OCI-LY3 (cell line): ENCODE results near the gene ZNF343.
"Not testable (repeated sequence)": the region's sequence is repeated elsewhere in the genome, so short reads cannot be mapped to it uniquely, and the experiment has no call there.

Experiments used
- H2AFZ ChIP-seq: fragments of 200-600, 300-600 bp; shearing (Covaris generic); 2 replicates; pipeline ENCODE4 v1.6.0; 2014; ENCODE audit warnings: antibody characterized with exemption, low read depth, low read length
- H3K27ac ChIP-seq: fragments of 200-600, 300-600 bp; sonication (generic); 2 replicates; pipeline ENCODE4 v1.5.1; 2014; ENCODE audit warnings: mild to moderate bottlenecking, low read length, moderate library complexity, mixed read lengths
- H3K27me3 ChIP-seq: fragments of 200-600, 300-600 bp; sonication (generic); 2 replicates; pipeline ENCODE4 v1.6.1; 2014; ENCODE audit warnings: low read depth, low read length, mixed read lengths
- H3K36me3 ChIP-seq: fragments of 200-600, 300-600 bp; sonication (generic); replicated peaks from 2 replicates; pipeline ENCODE3; 2014; ENCODE audit warnings: low read depth, low read length, mixed read lengths
- H3K4me1 ChIP-seq: fragments of 300-600, 200-600 bp; sonication (generic); 2 replicates; pipeline ENCODE4 v1.6.1; 2014; ENCODE audit warnings: low read length, mixed read lengths
- H3K4me2 ChIP-seq: fragments of 200-600, 300-600 bp; sonication (generic); 2 replicates; pipeline ENCODE4 v1.6.1; 2014; ENCODE audit warnings: low read length, mixed read lengths
- H3K4me3 ChIP-seq: fragments of 300-600, 200-600 bp; sonication (generic); 2 replicates; pipeline ENCODE4 v1.5.1; 2014; ENCODE audit warnings: antibody characterized with exemption, mild to moderate bottlenecking, low read length, moderate library complexity
- H3K79me2 ChIP-seq: fragments of 300-600, 200-600 bp; shearing (Covaris generic); 2 replicates; pipeline ENCODE4 v1.6.1; 2014; ENCODE audit warnings: mild to moderate bottlenecking, low read length, mixed read lengths
- H3K9ac ChIP-seq: fragments of 300-600, 200-600 bp; shearing (Covaris generic); 2 replicates; pipeline ENCODE4 v1.6.0; 2014; ENCODE audit warnings: mild to moderate bottlenecking, low read length, moderate library complexity
- H3K9me3 ChIP-seq: fragments of 200-600, 300-600 bp; shearing (Covaris generic); 2 replicates; pipeline ENCODE4 v1.6.1; 2014; ENCODE audit warnings: low read length, mixed read lengths; ENCODE audit not compliant: insufficient read depth
- H4K20me1 ChIP-seq: fragments of 200-600, 300-600 bp; sonication (generic); 2 replicates; pipeline ENCODE4 v1.6.1; 2016; ENCODE audit warnings: low read length, mixed read lengths; ENCODE audit not compliant: insufficient read depth
- EZH2phosphoT487 ChIP-seq: fragments of 200-600 bp; shearing (Covaris generic); IDR thresholded peaks from 2 replicates; pipeline ENCODE4 v1.6.1; 2018; ENCODE audit warnings: antibody characterized with exemption, mixed run types, low read depth
- TF ChIP-seq, protein P1 (sequence below): fragments of 200-600, 300-600 bp; sonication (generic); IDR thresholded peaks from 2 replicates; pipeline ENCODE4 v1.5.1; 2014; ENCODE audit warnings: antibody characterized with exemption, low read length, low read depth

The ZNF343 gene

DNA sequence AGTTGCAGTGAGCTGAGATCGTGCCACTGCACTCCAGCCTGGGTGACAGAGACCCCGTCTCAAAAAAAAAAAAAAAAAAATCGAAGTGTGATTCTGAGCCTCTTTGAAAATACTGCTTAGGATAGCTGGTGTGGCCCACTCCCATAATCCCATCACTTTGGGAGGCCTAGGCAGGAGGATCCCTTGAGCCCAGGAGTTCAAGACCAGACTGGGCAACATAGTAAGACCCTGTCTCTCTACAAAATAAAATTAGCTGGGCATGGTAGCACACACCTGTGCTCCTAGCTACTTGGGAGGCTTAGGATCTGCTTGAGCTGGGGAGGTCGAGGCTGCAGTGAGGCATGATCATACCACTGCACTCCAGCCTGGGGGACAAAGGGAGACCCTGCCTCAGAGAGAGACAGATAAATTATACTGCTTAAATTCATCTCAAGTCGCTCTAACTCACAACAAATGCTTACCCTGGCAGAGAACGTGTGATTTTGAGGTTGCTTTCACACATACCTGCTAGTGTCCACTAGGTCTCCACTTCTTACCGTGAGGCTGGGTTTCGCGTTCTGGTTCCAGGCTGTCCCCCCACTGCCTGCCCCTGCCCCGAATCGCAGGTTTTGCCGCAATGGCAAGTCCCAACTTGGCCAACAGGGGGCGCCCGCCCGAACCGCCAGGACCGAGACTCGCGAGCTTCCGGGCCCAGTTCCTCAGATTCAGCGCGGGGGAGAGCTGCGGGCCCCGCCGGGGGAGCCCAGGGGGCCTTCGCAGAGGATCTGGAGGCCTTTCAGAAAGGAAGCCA lies 15.4 kb upstream of the ZNF343 start:
- Histone ChIP-seq H3K9me3 (no peaks in the 10 kb centered on the region), H3K4me1 (peaks cover 8% of the 10 kb centered on the region; the same call in 1 of the 2 replicates), H3K27ac (peak overlapping the region; percentile 16; the same call in 1 of the 2 replicates), H3K27me3 (peaks cover 24% of the 10 kb centered on the region), H3K36me3 (no peaks in the 10 kb centered on the region), H2AFZ (peak overlapping the region; percentile 70), H3K79me2 (no peaks in the 10 kb centered on the region), H3K4me3 (peak overlapping the region; percentile 77), H3K4me2 (peak overlapping the region; percentile 83), H4K20me1 (no peaks in the 10 kb centered on the region), H3K9ac (peak overlapping the region; percentile 78)
- TF ChIP-seq, protein P1, sequence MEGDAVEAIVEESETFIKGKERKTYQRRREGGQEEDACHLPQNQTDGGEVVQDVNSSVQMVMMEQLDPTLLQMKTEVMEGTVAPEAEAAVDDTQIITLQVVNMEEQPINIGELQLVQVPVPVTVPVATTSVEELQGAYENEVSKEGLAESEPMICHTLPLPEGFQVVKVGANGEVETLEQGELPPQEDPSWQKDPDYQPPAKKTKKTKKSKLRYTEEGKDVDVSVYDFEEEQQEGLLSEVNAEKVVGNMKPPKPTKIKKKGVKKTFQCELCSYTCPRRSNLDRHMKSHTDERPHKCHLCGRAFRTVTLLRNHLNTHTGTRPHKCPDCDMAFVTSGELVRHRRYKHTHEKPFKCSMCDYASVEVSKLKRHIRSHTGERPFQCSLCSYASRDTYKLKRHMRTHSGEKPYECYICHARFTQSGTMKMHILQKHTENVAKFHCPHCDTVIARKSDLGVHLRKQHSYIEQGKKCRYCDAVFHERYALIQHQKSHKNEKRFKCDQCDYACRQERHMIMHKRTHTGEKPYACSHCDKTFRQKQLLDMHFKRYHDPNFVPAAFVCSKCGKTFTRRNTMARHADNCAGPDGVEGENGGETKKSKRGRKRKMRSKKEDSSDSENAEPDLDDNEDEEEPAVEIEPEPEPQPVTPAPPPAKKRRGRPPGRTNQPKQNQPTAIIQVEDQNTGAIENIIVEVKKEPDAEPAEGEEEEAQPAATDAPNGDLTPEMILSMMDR: peak; percentile 97
- no peak for TF ChIP-seq EZH2phosphoT487

DNA sequence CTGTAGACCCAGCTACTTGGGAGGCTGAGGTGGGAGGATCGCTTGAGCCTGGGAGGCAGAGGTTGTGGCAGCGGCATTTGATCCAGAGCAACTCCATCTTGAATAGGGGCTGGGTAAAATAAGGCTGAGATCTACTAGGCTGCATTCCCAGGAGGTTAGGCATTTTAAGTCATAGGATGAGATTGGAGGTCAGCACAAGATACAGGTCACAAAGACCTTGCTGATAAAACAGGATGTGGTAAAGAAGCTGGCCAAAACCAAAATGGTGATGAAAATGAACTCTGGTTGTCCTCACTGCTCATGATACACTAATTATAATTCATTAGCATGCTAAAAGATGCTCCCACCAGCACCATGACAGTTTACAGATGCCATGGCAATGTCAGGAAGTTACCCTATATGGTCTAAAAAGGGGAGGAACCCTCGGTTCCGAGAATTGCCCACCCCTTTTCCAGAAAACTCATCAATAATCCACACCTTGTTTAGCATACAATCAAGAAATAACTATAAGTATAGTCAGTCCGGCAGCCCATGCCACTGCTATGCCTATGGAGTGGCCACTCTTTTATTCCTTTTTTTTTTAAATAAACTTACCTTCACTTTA lies 14.2 kb upstream of the ZNF343 start:
- H3K27me3 ChIP-seq: peaks cover 24% of the 10 kb centered on the region
- H4K20me1 ChIP-seq, H3K79me2 ChIP-seq: not testable (repeated sequence)

DNA sequence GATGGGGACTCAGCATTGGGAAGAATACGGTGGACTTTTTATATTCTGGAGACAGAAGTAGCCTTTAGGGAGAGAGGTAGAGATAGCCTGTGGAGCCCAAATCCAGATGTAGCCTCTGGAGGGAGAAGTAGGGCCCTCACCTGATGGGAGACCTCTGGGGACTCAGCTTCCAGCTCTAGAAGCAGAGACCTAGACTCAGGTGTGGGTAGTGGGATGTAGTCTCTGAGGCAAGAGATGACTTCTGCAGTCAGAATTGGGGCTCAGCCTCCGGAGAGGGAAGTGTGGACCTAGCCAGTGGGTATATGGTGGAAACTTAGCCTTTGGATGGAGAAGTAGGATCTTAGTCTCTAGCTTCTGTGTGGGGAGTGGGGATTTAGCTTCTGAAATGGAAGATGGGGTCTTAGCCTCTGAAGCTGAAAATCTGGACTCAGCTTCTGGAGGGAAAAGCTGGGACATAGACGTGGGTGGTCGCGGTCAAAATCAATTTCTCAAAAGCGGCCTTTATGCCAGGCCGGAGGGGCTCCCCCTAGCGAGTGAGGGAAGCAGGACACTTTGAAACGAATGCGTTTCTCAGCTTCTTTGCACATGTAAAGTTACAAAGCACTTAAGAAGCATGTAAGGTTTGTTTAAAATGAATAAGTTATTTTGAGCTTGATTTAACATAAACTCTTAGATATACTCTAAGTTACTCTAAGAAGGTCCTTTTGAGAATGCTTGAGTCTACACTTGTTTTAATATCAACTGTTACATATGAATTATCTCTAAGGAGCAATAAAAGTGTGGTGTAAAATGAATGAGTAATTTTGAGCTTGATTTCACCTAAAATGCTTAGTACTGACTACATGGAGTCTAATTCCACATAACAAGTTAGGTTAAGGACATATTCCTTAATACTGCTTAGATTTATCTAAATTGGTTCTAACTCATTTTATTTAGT lies 12.9 kb upstream of the ZNF343 start:
- Histone ChIP-seq H3K79me2 (no peaks in the 10 kb centered on the region), H3K27me3 (peaks cover 18% of the 10 kb centered on the region), H3K9ac (no peak overlapping the region), H4K20me1 (no peaks in the 10 kb centered on the region), H3K4me1 (peaks cover 8% of the 10 kb centered on the region; the same call in 1 of the 2 replicates), H2AFZ (peak overlapping the region; percentile 90), H3K9me3 (no peaks in the 10 kb centered on the region), H3K4me2 (peak overlapping the region; percentile 46), H3K27ac (no peak overlapping the region), H3K4me3 (peak overlapping the region; percentile 13; the same call in 1 of the 2 replicates), H3K36me3 (no peaks in the 10 kb centered on the region)
- TF ChIP-seq EZH2phosphoT487: no peak
- TF ChIP-seq, protein P1: peak; percentile 95

More for the DNA sequence above, 14.2 kb upstream of the ZNF343 start:
- H3K36me3 ChIP-seq, H3K4me2 ChIP-seq, H2AFZ ChIP-seq, H3K4me1 ChIP-seq, H3K9me3 ChIP-seq, H3K9ac ChIP-seq, H3K27ac ChIP-seq, H3K4me3 ChIP-seq: not testable (repeated sequence)

DNA sequence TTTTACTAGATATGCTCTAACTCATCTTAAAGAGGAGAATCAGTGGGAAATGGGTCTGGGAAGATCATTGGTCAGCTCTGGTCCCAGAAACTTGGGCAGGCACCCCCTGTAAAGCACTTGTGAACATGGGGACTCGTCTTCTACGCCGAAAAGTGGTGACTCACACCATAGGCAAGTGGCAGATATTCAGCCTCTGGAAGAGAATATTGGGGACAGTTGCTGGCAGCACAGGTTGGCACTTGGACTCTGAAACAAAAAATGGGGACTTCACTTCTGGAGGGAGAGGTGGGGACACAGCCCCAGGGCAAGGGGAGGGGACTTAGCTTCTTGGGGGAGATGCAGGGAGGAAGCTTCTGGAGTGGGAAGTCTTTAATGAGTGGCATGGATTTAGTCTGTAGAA lies 11.9 kb upstream of the ZNF343 start:
- no peak overlapping the region for H2AFZ ChIP-seq
- no peak overlapping the region for H3K9ac ChIP-seq
- H3K27ac ChIP-seq: no peak overlapping the region
- no peaks in the 10 kb centered on the region for H3K79me2 ChIP-seq
- peaks cover 8% of the 10 kb centered on the region; the same call in 1 of the 2 replicates for H3K4me1 ChIP-seq
- no peaks in the 10 kb centered on the region for H3K36me3 ChIP-seq
- H3K4me2 ChIP-seq: no peak overlapping the region
- H3K9me3 ChIP-seq: no peaks in the 10 kb centered on the region
- H3K4me3 ChIP-seq: no peak overlapping the region
- no peaks in the 10 kb centered on the region for H4K20me1 ChIP-seq
- peaks cover 15% of the 10 kb centered on the region for H3K27me3 ChIP-seq
- TF ChIP-seq, protein P1: no peak
- TF ChIP-seq EZH2phosphoT487: no peak
